Smooth muscle cell (in vitro differentiated cells): Measurements from ENCODE around the gene SLC15A3. TPM values are rescaled to one million over a fixed set of nuclear protein-coding genes. Genes with fewer than 3 reads are reported as not detected.

Source experiments
- DNase-seq: peaks from one replicate; lab custom pipeline; 2025; ENCODE audit not compliant: unreplicated experiment; lab: John Stamatoyannopoulos, UW
- H2AFZ ChIP-seq: fragments of 200-600 bp; sonication (generic); 2 replicates; pipeline ENCODE4 v1.6.0; 2016; ENCODE audit warnings: antibody characterized with exemption, low read depth, mild to moderate bottlenecking
- H3F3A ChIP-seq: fragments of 200-600 bp; sonication (generic); 2 replicates; pipeline ENCODE4 v1.6.0; 2017; ENCODE audit warnings: antibody characterized with exemption, low read depth
- H3K27ac ChIP-seq: fragments of 200-600 bp; sonication (generic); 2 replicates; pipeline ENCODE4 v1.5.1; 2016; ENCODE audit warnings: low read depth, mild to moderate bottlenecking
- H3K27me3 ChIP-seq: fragments of 200-600 bp; sonication (generic); 2 replicates; pipeline ENCODE4 v1.6.1; 2016; ENCODE audit warnings: low read depth, mild to moderate bottlenecking
- H3K36me3 ChIP-seq: fragments of 200-600 bp; sonication (generic); 2 replicates; pipeline ENCODE4 v1.5.1; 2016; ENCODE audit warnings: low read depth
- H3K4me1 ChIP-seq: fragments of 200-600 bp; sonication (generic); 2 replicates; pipeline ENCODE4 v1.5.1; 2016; ENCODE audit warnings: low read depth
- H3K4me2 ChIP-seq: fragments of 200-600 bp; sonication (generic); 2 replicates; pipeline ENCODE4 v1.6.0; 2016; ENCODE audit warnings: mild to moderate bottlenecking
- H3K4me3 ChIP-seq: fragments of 200-600 bp; sonication (generic); 2 replicates; pipeline ENCODE4 v1.5.1; 2016; ENCODE audit warnings: mild to moderate bottlenecking
- H3K79me2 ChIP-seq: fragments of 200-600 bp; sonication (generic); 2 replicates; pipeline ENCODE4 v1.6.0; 2016; ENCODE audit warnings: low read depth, mild to moderate bottlenecking
- H3K9ac ChIP-seq: fragments of 200-600 bp; sonication (generic); 2 replicates; pipeline ENCODE4 v1.6.0; 2016; ENCODE audit warnings: low read depth
- H3K9me3 ChIP-seq: fragments of 200-600 bp; sonication (generic); replicated peaks from 2 replicates; pipeline ENCODE4 v1.5.1; 2016; ENCODE audit warnings: low read depth
- H4K20me1 ChIP-seq: fragments of 200-600 bp; sonication (generic); 2 replicates; pipeline ENCODE4 v1.6.0; 2016; ENCODE audit warnings: low read depth
- WGBS: methylation state at CpG from one replicate; pipeline ENCODE4 v1.1.7; 2016; ENCODE audit warnings: low lambda C conversion rate; 5-methylcytosine and 5-hydroxymethylcytosine counted together
- polyA plus RNA-seq: library from polyadenylated mRNA; unstranded; fragments of >200 nt; fragmentation: Nextera tagmentation; extraction: Ambion mirVana; gene quantifications from 2 replicates; pipeline ENCODE4 v1.2.1, GENCODE V29; 2016
- total RNA-seq: library from RNA; depleted of rRNA; stranded (reverse); fragments of >200 nt; gene quantifications from 2 replicates; pipeline ENCODE4 v1.2.3, GENCODE V29; 2014
- TF ChIP-seq, protein P1 (sequence below): fragments of 200-600 bp; sonication (generic); IDR thresholded peaks from 2 replicates; pipeline ENCODE4 v1.5.1; 2017; ENCODE audit warnings: borderline replicate concordance, mild to moderate bottlenecking, antibody characterized with exemption; ENCODE audit not compliant: insufficient read depth, poor library complexity, severe bottlenecking

The SLC15A3 gene
- total and polyA plus RNA-seq, 2 experiments from 2014 or later: 0.27 to 0.33 TPM

DNA sequence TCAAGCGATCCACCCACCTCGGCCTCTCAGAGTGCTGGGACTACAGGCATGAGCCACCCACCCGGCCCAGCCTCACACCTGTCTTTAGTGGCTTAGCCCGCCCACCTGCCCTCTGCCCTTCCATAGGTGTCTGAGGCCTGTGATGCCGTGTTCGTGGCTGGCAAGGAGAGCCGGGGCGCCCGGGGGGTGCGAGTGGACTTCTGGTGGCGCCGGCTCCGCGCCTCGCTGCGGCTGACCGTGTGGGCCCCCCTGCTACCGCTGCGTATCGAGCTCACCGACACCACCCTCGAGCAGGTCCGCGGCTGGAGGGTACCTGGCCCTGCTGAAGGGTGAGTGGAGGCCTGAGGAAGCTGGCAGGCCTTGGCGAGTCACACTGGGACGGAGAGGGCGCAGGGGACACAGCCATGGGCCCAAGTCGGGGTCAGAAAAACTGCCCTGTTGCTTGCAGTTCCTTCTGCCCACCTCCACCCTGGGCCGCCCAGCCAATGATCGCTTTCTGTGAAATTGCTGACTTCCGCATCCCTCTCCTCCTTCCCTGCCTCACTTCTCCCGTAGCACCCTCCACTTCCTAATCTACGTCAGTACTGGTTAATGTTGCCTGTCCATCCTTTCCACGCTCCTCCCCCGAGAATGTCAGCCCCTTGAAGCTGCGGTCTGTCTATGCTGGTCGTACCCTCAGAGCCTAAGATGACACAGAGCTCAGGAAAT, 18.4 kb downstream of the SLC15A3 start:
- Histone ChIP-seq H3K9ac (no peak overlapping the region), H3K9me3 (no peaks in the 10 kb centered on the region), H4K20me1 (no peaks in the 10 kb centered on the region), H3F3A (no peaks in the 10 kb centered on the region), H3K27ac (no peak overlapping the region), H3K4me2 (no peak overlapping the region), H3K4me3 (no peak overlapping the region), H2AFZ (no peak overlapping the region), H3K4me1 (no peaks in the 10 kb centered on the region), H3K27me3 (no peaks in the 10 kb centered on the region), H3K79me2 (no peaks in the 10 kb centered on the region), H3K36me3 (no peaks in the 10 kb centered on the region)
- no peak for DNase-seq
- TF ChIP-seq, protein P1, sequence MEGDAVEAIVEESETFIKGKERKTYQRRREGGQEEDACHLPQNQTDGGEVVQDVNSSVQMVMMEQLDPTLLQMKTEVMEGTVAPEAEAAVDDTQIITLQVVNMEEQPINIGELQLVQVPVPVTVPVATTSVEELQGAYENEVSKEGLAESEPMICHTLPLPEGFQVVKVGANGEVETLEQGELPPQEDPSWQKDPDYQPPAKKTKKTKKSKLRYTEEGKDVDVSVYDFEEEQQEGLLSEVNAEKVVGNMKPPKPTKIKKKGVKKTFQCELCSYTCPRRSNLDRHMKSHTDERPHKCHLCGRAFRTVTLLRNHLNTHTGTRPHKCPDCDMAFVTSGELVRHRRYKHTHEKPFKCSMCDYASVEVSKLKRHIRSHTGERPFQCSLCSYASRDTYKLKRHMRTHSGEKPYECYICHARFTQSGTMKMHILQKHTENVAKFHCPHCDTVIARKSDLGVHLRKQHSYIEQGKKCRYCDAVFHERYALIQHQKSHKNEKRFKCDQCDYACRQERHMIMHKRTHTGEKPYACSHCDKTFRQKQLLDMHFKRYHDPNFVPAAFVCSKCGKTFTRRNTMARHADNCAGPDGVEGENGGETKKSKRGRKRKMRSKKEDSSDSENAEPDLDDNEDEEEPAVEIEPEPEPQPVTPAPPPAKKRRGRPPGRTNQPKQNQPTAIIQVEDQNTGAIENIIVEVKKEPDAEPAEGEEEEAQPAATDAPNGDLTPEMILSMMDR: no peak
- 97% methylated on average over 36 of the region's 37 CpGs for WGBS

DNA sequence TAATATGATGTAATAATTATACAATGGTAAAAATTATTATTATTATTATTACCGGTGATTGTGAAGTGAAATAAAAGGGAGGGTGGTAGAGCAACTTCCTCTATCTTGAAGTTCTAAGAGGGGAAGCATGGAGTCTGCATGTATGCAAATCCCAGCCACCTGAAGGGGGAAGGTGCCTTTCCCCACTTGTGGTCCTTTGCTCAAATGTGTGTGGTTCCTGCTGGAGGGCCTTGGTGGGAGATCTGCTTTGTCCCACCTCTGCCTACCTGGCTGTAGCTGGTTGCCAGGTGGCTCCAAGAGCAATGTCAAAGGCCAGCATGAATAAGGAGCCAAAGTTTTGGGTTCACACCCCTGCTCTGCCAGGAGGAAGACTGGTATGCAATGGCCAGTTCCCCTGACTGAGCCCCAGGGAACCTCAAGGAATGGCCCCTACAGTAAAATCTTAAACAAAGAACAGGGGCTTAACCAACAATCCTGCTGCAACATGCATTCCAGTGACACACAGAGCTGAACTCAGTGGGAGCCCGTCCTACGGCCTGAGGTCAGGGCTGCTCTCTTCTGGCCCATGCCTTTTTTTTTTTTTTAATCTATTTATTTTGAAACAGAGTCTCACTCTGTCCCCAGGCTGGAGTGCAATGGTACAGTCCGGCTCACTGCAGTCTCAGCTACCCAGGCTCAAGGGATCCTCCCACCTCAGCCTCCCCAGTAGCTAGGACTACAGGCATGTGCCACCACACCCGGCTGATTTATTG, 19.2 kb downstream of the SLC15A3 start:
- TF ChIP-seq, protein P1: no peak
- no peaks in the 10 kb centered on the region for H3K27me3 ChIP-seq

DNA sequence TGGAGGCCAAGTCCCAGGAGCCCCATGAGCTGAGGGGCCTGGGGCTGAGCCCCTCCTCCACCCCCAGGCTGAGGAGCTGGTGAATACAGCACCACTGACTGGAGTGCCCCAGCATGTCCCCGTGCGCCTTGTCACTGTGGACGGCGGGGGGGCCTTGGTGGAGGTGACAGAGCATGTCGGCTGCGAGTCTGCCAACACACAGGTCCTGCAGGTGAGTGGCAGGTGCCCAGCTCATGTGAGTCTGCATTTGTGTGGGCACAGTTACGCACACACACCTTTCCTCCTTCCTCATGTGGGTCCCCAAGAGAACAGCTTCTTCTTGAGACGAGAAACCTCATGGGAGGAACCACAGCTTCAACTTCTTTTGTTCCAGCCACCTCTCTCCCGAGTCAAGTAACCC, 20.1 kb downstream of the SLC15A3 start:
- WGBS: 96% methylated on average over 9 of the region's 9 CpGs
- no peak overlapping the region for H3K4me2 ChIP-seq
- H3K79me2 ChIP-seq: no peaks in the 10 kb centered on the region
- no peaks in the 10 kb centered on the region for H3K9me3 ChIP-seq
- TF ChIP-seq, protein P1: no peak
- no peaks in the 10 kb centered on the region for H3F3A ChIP-seq
- no peaks in the 10 kb centered on the region for H3K4me1 ChIP-seq
- no peak overlapping the region for H3K9ac ChIP-seq
- no peak overlapping the region for H3K4me3 ChIP-seq
- H3K36me3 ChIP-seq: peaks cover 3% of the 10 kb centered on the region
- H3K27me3 ChIP-seq: no peaks in the 10 kb centered on the region
- no peaks in the 10 kb centered on the region for H4K20me1 ChIP-seq
- no peak overlapping the region for H2AFZ ChIP-seq
- DNase-seq: no peak
- no peak overlapping the region for H3K27ac ChIP-seq

More for the DNA sequence above, 19.2 kb downstream of the SLC15A3 start:
- Histone ChIP-seq H3F3A (no peaks in the 10 kb centered on the region), H3K4me3 (no peak overlapping the region), H3K4me1 (no peaks in the 10 kb centered on the region), H3K9me3 (no peaks in the 10 kb centered on the region), H4K20me1 (no peaks in the 10 kb centered on the region), H3K79me2 (no peaks in the 10 kb centered on the region), H3K27ac (no peak overlapping the region), H3K9ac (no peak overlapping the region), H3K36me3 (peaks cover 3% of the 10 kb centered on the region), H3K4me2 (no peak overlapping the region), H2AFZ (no peak overlapping the region)
- 91% methylated on average over 5 of the region's 5 CpGs for WGBS
- DNase-seq: no peak

DNA sequence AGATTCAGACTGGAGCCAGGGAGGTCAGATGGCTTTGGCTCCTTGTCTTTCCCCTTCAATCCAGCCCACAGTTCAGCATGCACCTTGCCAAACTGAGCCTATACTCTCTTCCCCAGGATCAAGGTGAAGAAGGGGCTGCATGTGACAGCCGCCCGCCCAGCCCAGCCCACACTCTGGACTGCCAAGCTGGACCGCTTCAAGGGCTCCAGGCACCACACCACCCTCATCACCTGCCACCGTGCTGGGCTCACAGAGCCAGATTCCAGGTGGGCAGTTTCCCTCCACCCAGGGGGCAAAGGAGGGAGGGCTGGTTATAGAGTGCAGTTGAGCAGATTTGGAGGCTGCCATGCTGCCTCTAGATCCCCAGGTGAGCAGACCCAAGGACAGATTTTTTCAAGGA, 21.6 kb downstream of the SLC15A3 start:
- Histone ChIP-seq H3K4me1 (peaks cover 6% of the 10 kb centered on the region), H3K9me3 (no peaks in the 10 kb centered on the region), H2AFZ (no peak overlapping the region), H3K9ac (no peak overlapping the region), H3K36me3 (peaks cover 3% of the 10 kb centered on the region), H3K79me2 (no peaks in the 10 kb centered on the region), H3F3A (no peaks in the 10 kb centered on the region), H3K27me3 (no peaks in the 10 kb centered on the region), H3K27ac (no peak overlapping the region), H3K4me3 (no peak overlapping the region), H4K20me1 (peaks cover 3% of the 10 kb centered on the region), H3K4me2 (no peak overlapping the region)
- DNase-seq: no peak
- WGBS: 97% methylated on average over 4 of the region's 4 CpGs
- TF ChIP-seq, protein P1: no peak
